CD4-positive, alpha-beta T cell treated with Interleukin-12 subunit alpha and Interleukin-12 subunit beta, for 1 hour (primary cell): Measurements from ENCODE around the gene ZNF292.
"Not testable (repeated sequence)": the region's sequence is repeated elsewhere in the genome, so short reads cannot be mapped to it uniquely, and the experiment has no call there.

ENCODE experiments used
- DNase-seq: peaks from one replicate; pipeline ENCODE4 v3.0.0-alpha.2; 2020

Gene ZNF292

GRCh38 chr6:87283461-87283860 is 128.1 kb downstream of the ZNF292 start:
- DNase-seq, result no peak

GRCh38 chr6:87287251-87287650 is 131.9 kb downstream of the ZNF292 start:
- DNase-seq, result no peak

GRCh38 chr6:87289571-87289970 is 134.2 kb downstream of the ZNF292 start:
- DNase-seq, result no peak

GRCh38 chr6:87291883-87292282 is 136.5 kb downstream of the ZNF292 start:
- no peak for DNase-seq

GRCh38 chr6:87293526-87293925 is 138.2 kb downstream of the ZNF292 start:
- DNase-seq, result no peak

- DNase-seq, result no peak
Measured at GRCh38 chr6:87297119-87297518, 141.8 kb downstream of the ZNF292 start.

- not testable (repeated sequence) for DNase-seq
Measured at GRCh38 chr6:87301277-87301676, 145.9 kb downstream of the ZNF292 start.

- DNase-seq, result no peak
Measured at GRCh38 chr6:87308970-87309369, 153.6 kb downstream of the ZNF292 start.

- no peak for DNase-seq
Measured at GRCh38 chr6:87312860-87313259, 157.5 kb downstream of the ZNF292 start.
